AG04449 (cell line): Measurements from ENCODE around the gene PPP1R14B.
A peak's percentile ranks its signal among the peaks of the same experiment; 100 is the strongest.

Source experiments
- CTCF ChIA-PET: fragments of 350-600 bp; formaldehyde crosslinking; extraction: SDS; loops from one replicate; lab custom pipeline; 2021; ENCODE audit warnings: antibody characterized with exemption; lab: Yijun Ruan, JAX
- POLR2A ChIA-PET: fragments of 400-600, 350-600 bp; formaldehyde crosslinking; extraction: SDS; loops from one replicate; lab custom pipeline; 2020; ENCODE audit warnings: antibody characterized with exemption, inconsistent platforms; lab: Yijun Ruan, JAX
- DNase-seq: peaks from one replicate; pipeline ENCODE4 v3.0.0-alpha.2; 2010; ENCODE audit warnings: low read depth, low spot score
- H3K4me3 ChIP-seq: 2 replicates; pipeline ENCODE4 v1.5.1; 2011; ENCODE audit warnings: low read depth, mild to moderate bottlenecking, control low read depth, low read length
- CTCF ChIP-seq: IDR thresholded peaks from one replicate; pipeline ENCODE4 v1.5.1; 2011; ENCODE audit warnings: mild to moderate bottlenecking, moderate library complexity, low read length, control low read depth, inconsistent platforms; ENCODE audit not compliant: insufficient read depth; ENCODE audit errors: missing control alignments

PPP1R14B gene

DNA sequence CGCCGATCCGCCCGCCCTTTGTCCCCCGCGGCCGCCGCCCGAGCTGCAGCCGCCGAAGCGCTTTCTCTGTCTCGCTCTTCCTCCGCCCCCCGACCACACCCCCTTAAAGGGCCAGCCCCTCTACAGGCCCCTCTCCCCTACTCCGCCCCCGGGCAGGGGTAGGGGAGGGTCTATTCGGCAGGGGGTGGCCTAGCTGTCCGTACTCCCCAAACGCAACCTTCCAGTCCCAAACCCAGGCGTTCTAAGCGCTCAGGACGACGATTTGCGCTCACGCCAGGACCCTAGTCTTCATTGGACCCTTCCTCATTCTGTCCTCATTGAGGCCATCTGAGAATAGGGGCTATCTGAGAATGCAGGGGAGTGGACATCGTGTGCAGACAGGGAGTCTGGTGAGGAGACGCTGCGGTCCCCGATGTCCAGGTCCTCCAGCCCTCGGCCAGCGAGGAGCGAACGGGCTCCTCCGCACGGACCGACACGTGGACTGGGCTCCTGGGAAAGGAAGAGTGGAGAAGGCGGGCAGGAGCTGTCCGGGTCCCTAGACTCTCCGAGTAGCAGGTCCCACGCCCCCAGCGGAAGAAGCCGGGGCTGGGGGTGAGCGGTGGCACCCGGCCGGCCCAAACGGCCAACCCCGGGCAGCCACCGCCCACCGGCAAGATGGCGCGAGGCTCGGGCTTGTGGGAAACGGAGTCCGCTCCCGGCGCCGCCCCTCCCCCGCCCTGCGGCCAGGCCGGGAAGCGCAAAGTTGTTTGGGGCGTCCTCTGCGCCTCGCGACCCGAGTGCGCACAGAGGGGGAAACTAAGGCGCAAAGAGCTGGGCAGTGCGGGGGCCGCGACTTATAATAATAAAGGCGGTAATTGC lies at the start of gene PPP1R14B:
PPP1R14B (minus strand) TSS at position 73 of the 858 bp plus-strand sequence. CDS start 270 bp downstream, outside the sequence.
- ChIA-PET POLR2A (interaction anchor here (0.5 to 7.1 kb wide), 4 partner anchors 10 to 70 kb away, joined by 3 to 61 read pairs (median 4); partner anchors contain the start of genes PRDX5 and TRMT112), CTCF (interaction anchor here (0.8 to 10.8 kb wide), 7 partner anchors 8 to 108 kb away, joined by 3 to 224 read pairs (median 6); partner anchors contain the start of genes CATSPERZ, ESRRA and FERMT3)
- DNase-seq = no peak
- H3K4me3 ChIP-seq = peak within 1 kb of the TSS; percentile 88
- TF ChIP-seq CTCF = no peak

DNA sequence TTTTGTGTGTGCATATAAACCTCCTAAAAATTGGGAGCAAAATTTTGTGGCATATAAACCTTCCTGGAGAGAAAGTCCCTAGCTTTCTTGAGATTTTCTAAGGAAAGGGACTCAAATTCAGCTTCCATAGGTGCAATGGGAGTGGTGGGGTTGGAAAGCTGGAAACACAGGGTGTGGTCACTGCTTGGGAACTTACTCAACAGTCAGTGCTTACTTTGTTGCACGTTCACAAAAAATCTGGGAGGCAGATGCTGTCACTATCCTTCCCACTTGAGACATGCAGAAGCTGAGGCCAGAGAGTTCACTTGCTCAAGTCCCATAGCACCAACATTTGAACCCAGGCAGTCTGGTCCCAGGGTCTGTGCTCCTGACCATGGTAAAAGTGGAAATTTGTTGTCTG lies 49.5 kb upstream of the PPP1R14B start:
- POLR2A ChIA-PET = no interaction called here
- no peak overlapping the region for H3K4me3 ChIP-seq
- DNase-seq = no peak
- CTCF ChIA-PET = interaction anchor here (0.9 to 4.7 kb wide), 4 partner anchors 7 to 45 kb away, joined by 4 to 37 read pairs (median 10); partner anchors contain the start of gene PLCB3
- no peak for TF ChIP-seq CTCF

DNA sequence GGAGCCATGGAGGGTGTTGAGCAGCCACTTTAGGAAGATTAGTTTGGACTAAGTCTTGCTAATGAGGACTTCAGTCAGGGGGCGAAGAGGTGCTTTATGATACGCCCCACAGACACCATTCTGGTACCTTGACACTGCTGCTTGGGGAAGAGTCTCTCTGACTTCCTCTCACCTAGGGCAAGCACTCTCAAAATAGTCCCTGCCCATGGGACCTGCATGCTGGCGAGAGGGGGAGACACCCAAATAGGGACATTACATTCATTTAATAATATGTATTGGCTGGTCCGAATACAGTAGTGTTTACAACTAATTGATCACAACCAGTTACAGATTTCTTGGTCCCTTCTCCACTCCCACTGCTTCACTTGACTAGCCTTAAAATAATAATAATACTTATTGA lies 49.0 kb upstream of the PPP1R14B start:
- no peak overlapping the region for H3K4me3 ChIP-seq
- CTCF ChIA-PET = interaction anchor here (0.7 to 4.7 kb wide), 3 partner anchors 8 to 46 kb away, joined by 4 to 37 read pairs (median 5); partner anchors contain the start of gene PLCB3
- POLR2A ChIA-PET = no interaction called here
- TF ChIP-seq CTCF = no peak
- no peak for DNase-seq

- no peak overlapping the region for H3K4me3 ChIP-seq
- CTCF ChIA-PET = interaction anchor here (0.7 to 4.7 kb wide), 2 partner anchors 9 to 47 kb away, joined by 4 to 37 read pairs; no protein-coding TSS in a partner anchor
- TF ChIP-seq CTCF = no peak
- POLR2A ChIA-PET = no interaction called here
- DNase-seq = no peak
Observed at GRCh38 chr11:64294774-64295173, 48.0 kb upstream of the PPP1R14B start.

DNA sequence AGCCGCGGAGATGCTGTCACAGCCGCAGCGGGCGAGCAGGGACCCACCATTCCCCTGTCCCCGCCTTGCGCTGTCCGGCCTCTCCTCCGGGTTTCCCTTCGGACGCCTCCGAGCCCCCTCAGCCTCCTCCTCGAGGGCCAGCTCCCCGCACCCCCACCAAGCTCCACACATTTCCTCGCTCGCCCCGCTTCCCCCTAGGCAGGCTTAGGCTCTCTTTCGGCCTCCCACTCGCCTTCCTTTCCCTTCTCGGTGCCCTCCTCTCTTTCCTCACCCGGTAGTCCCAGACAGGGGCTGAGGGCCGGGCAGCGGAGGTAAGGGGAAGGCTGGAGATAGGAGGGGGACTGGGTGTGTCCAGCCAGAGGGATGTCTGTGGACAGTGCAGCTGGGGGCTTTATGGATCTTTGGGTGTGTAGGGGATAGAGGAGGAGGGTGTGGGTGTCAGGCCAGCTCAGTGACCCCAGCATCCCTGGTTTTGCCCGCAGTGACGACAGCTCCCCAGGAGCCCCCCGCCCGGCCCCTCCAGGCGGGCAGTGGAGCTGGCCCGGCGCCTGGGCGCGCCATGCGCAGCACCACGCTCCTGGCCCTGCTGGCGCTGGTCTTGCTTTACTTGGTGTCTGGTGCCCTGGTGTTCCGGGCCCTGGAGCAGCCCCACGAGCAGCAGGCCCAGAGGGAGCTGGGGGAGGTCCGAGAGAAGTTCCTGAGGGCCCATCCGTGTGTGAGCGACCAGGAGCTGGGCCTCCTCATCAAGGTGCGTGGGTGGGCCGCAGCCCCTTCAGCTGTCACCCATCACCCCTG lies 45.9 kb upstream of the PPP1R14B start:
- TF ChIP-seq CTCF = no peak
- CTCF ChIA-PET = interaction anchor here (1.0 to 4.7 kb wide), 5 partner anchors 9 to 88 kb away, joined by 3 to 37 read pairs (median 6); no protein-coding TSS in a partner anchor

More for the DNA sequence above, 45.9 kb upstream of the PPP1R14B start:
- H3K4me3 ChIP-seq = peak overlapping the region; percentile 29
- DNase-seq = no peak
- POLR2A ChIA-PET = no interaction called here
